HEK293 (cell line): ENCODE results near the gene PLCG2.

Experiments
- BCL11B ChIP-seq: fragments of 450-650 bp; formaldehyde crosslinking; IDR thresholded peaks from 2 replicates; pipeline ENCODE4 v1.5.1; 2016; ENCODE audit warnings: low read depth, missing biosample characterization, missing genetic modification characterization
- CTCF ChIP-seq: fragments of 450-650 bp; formaldehyde crosslinking; IDR thresholded peaks from 2 replicates; pipeline ENCODE4 v1.5.1; 2016; ENCODE audit warnings: missing biosample characterization, missing genetic modification characterization
- KLF10 ChIP-seq: fragments of 450-650 bp; IDR thresholded peaks from 2 replicates; pipeline ENCODE4 v1.5.1; 2018; ENCODE audit warnings: missing biosample characterization, mild to moderate bottlenecking, missing genetic modification characterization
- PRDM4 ChIP-seq: fragments of 450-650 bp; formaldehyde crosslinking; IDR thresholded peaks from 2 replicates; pipeline ENCODE4 v1.5.1; 2017; ENCODE audit warnings: missing biosample characterization, missing genetic modification characterization
- REST ChIP-seq: fragments of 450-650 bp; formaldehyde crosslinking; IDR thresholded peaks from 2 replicates; pipeline ENCODE4 v1.5.1; 2016; ENCODE audit warnings: missing biosample characterization, missing genetic modification characterization
- YY1 ChIP-seq: fragments of 450-650 bp; formaldehyde crosslinking; IDR thresholded peaks from 2 replicates; pipeline ENCODE4 v1.5.1; 2018; ENCODE audit warnings: missing biosample characterization, missing genetic modification characterization
- ZNF366 ChIP-seq: fragments of 450-650 bp; formaldehyde crosslinking; conservative IDR thresholded peaks from 2 replicates; pipeline ENCODE4 v1.5.1; 2016; ENCODE audit warnings: missing biosample characterization, missing genetic modification characterization
- ZNF426 ChIP-seq: fragments of 450-650 bp; formaldehyde crosslinking; IDR thresholded peaks from 2 replicates; pipeline ENCODE4 v1.5.1; 2017; ENCODE audit warnings: missing biosample characterization, missing genetic modification characterization, mild to moderate bottlenecking, inconsistent platforms, moderate library complexity
- ZNF488 ChIP-seq: fragments of 450-650 bp; formaldehyde crosslinking; IDR thresholded peaks from 2 replicates; pipeline ENCODE4 v1.5.1; 2016; ENCODE audit warnings: missing biosample characterization, missing genetic modification characterization
- ZNF544 ChIP-seq: fragments of 450-650 bp; formaldehyde crosslinking; IDR thresholded peaks from 2 replicates; pipeline ENCODE4 v1.5.0; 2017; ENCODE audit warnings: missing biosample characterization, missing genetic modification characterization
- ZNF549 ChIP-seq: fragments of 450-650 bp; IDR thresholded peaks from 2 replicates; pipeline ENCODE4 v1.5.1; 2018; ENCODE audit warnings: missing biosample characterization, missing genetic modification characterization, mild to moderate bottlenecking, inconsistent platforms, moderate library complexity
- ZNF639 ChIP-seq: fragments of 450-650 bp; formaldehyde crosslinking; IDR thresholded peaks from 2 replicates; pipeline ENCODE4 v1.5.1; 2016; ENCODE audit warnings: missing biosample characterization, missing genetic modification characterization
- ZNF792 ChIP-seq: fragments of 450-650 bp; formaldehyde crosslinking; IDR thresholded peaks from 2 replicates; pipeline ENCODE4 v1.5.1; 2016; ENCODE audit warnings: missing biosample characterization, missing genetic modification characterization

GRCh38 chr16:81997738-81998137 is 218.6 kb downstream of the PLCG2 start:
- no peak for TF ChIP-seq BCL11B (tag by site-specific recombination)
- TF ChIP-seq YY1, result no peak
- TF ChIP-seq CTCF, result no peak
- TF ChIP-seq ZNF426 (tag by site-specific recombination), result no peak
- no peak for TF ChIP-seq ZNF544
- TF ChIP-seq ZNF366 (tag by site-specific recombination), result no peak
- TF ChIP-seq ZNF639 (tag by site-specific recombination), result no peak
- no peak for TF ChIP-seq KLF10 (tag by site-specific recombination)
- no peak for TF ChIP-seq REST
- TF ChIP-seq PRDM4 (tag by site-specific recombination), result no peak
- no peak for TF ChIP-seq ZNF549 (tag by site-specific recombination)
- TF ChIP-seq ZNF792 (tag by site-specific recombination), result no peak
- no peak for TF ChIP-seq ZNF488 (tag by site-specific recombination)
